ENCODE measurements around the gene RADX.
"Not testable (repeated sequence)": the region's sequence is repeated elsewhere in the genome, so short reads cannot be mapped to it uniquely, and the experiment has no call there.

RADX gene

GRCh38 chrX:106613277-106613676 lies 1.5 kb downstream of the RADX start:
- Histone ChIP-seq H3K36me3 (ENCODE audit: insufficient read depth, low read length) (no peaks in the 10 kb centered on the region), H3K4me1 (ENCODE audit: control insufficient read depth, insufficient read depth, low read length) (no peaks in the 10 kb centered on the region), H3K4me2 (ENCODE audit: low read length) (peak overlapping the region; percentile 85), H3K4me3 (ENCODE audit: low read length) (peak overlapping the region; percentile 73), H3K9me3 (replicated peaks; ENCODE audit: low read length) (no peaks in the 10 kb centered on the region), H3K27me3 (ENCODE audit: control insufficient read depth, insufficient read depth, low read length) (peaks cover 7% of the 10 kb centered on the region), H3K9ac (ENCODE audit: low read depth, low read length) (peak overlapping the region; percentile 70)

GRCh38 chrX:106615041-106615440 lies 3.3 kb downstream of the RADX start:
- no peaks in the 10 kb centered on the region for H3K36me3 ChIP-seq (ENCODE audit: insufficient read depth, low read length)
- H3K4me2 ChIP-seq (ENCODE audit: low read length), result no peak overlapping the region
- no peaks in the 10 kb centered on the region for H3K27me3 ChIP-seq (ENCODE audit: control insufficient read depth, insufficient read depth, low read length)
- no peak overlapping the region for H3K9ac ChIP-seq (ENCODE audit: low read depth, low read length)
- no peak overlapping the region for H3K4me3 ChIP-seq (ENCODE audit: low read length)
- H3K4me1 ChIP-seq (ENCODE audit: control insufficient read depth, insufficient read depth, low read length), result no peaks in the 10 kb centered on the region
- no peaks in the 10 kb centered on the region for H3K9me3 ChIP-seq (replicated peaks; ENCODE audit: low read length)

- Histone ChIP-seq H3K9ac (ENCODE audit: low read depth, low read length) (no peak overlapping the region), H3K27me3 (ENCODE audit: control insufficient read depth, insufficient read depth, low read length) (no peaks in the 10 kb centered on the region), H3K4me3 (ENCODE audit: low read length) (no peak overlapping the region), H3K36me3 (ENCODE audit: insufficient read depth, low read length) (no peaks in the 10 kb centered on the region), H3K9me3 (replicated peaks; ENCODE audit: low read length) (no peaks in the 10 kb centered on the region), H3K4me2 (ENCODE audit: low read length) (no peak overlapping the region), H3K4me1 (ENCODE audit: control insufficient read depth, insufficient read depth, low read length) (no peaks in the 10 kb centered on the region)
Measured at GRCh38 chrX:106619797-106620196, 8.0 kb downstream of the RADX start.

- no peaks in the 10 kb centered on the region for H3K36me3 ChIP-seq (ENCODE audit: insufficient read depth, low read length)
- H3K4me1 ChIP-seq (ENCODE audit: control insufficient read depth, insufficient read depth, low read length), result no peaks in the 10 kb centered on the region
- no peaks in the 10 kb centered on the region for H3K27me3 ChIP-seq (ENCODE audit: control insufficient read depth, insufficient read depth, low read length)
- H3K4me2 ChIP-seq (ENCODE audit: low read length), result no peak overlapping the region
- H3K4me3 ChIP-seq (ENCODE audit: low read length), result no peak overlapping the region
- no peaks in the 10 kb centered on the region for H3K9me3 ChIP-seq (replicated peaks; ENCODE audit: low read length)
- H3K9ac ChIP-seq (ENCODE audit: low read depth, low read length), result no peak overlapping the region
Measured at GRCh38 chrX:106621836-106622235, 10.1 kb downstream of the RADX start.

GRCh38 chrX:106626789-106627188 lies 15.0 kb downstream of the RADX start:
- Histone ChIP-seq H3K4me3 (ENCODE audit: low read length) (no peak overlapping the region), H3K27me3 (ENCODE audit: control insufficient read depth, insufficient read depth, low read length) (no peaks in the 10 kb centered on the region), H3K9me3 (replicated peaks; ENCODE audit: low read length) (no peaks in the 10 kb centered on the region), H3K9ac (ENCODE audit: low read depth, low read length) (no peak overlapping the region), H3K4me2 (ENCODE audit: low read length) (no peak overlapping the region), H3K4me1 (ENCODE audit: control insufficient read depth, insufficient read depth, low read length) (no peaks in the 10 kb centered on the region), H3K36me3 (ENCODE audit: insufficient read depth, low read length) (no peaks in the 10 kb centered on the region)

- no peak overlapping the region for H3K4me2 ChIP-seq (ENCODE audit: low read length)
- H3K4me1 ChIP-seq (ENCODE audit: control insufficient read depth, insufficient read depth, low read length), result no peaks in the 10 kb centered on the region
- no peak overlapping the region for H3K9ac ChIP-seq (ENCODE audit: low read depth, low read length)
- H3K9me3 ChIP-seq (replicated peaks; ENCODE audit: low read length), result no peaks in the 10 kb centered on the region
- H3K36me3 ChIP-seq (ENCODE audit: insufficient read depth, low read length), result no peaks in the 10 kb centered on the region
- no peak overlapping the region for H3K4me3 ChIP-seq (ENCODE audit: low read length)
- no peaks in the 10 kb centered on the region for H3K27me3 ChIP-seq (ENCODE audit: control insufficient read depth, insufficient read depth, low read length)
Measured at GRCh38 chrX:106631615-106632014, 19.8 kb downstream of the RADX start.

- peaks cover 3% of the 10 kb centered on the region for H3K27me3 ChIP-seq (ENCODE audit: control insufficient read depth, insufficient read depth, low read length)
- H3K36me3 ChIP-seq (ENCODE audit: insufficient read depth, low read length), result no peaks in the 10 kb centered on the region
- H3K4me1 ChIP-seq (ENCODE audit: control insufficient read depth, insufficient read depth, low read length), result no peaks in the 10 kb centered on the region
- H3K9ac ChIP-seq (ENCODE audit: low read depth, low read length), result no peak overlapping the region
- no peak overlapping the region for H3K4me2 ChIP-seq (ENCODE audit: low read length)
- no peaks in the 10 kb centered on the region for H3K9me3 ChIP-seq (replicated peaks; ENCODE audit: low read length)
- no peak overlapping the region for H3K4me3 ChIP-seq (ENCODE audit: low read length)
Measured at GRCh38 chrX:106649523-106650428, 38.0 kb downstream of the RADX start.

- H3K4me1 ChIP-seq (ENCODE audit: control insufficient read depth, insufficient read depth, low read length); H3K9ac ChIP-seq (ENCODE audit: low read depth, low read length); H3K4me3 ChIP-seq (ENCODE audit: low read length); H3K36me3 ChIP-seq (ENCODE audit: insufficient read depth, low read length); H3K4me2 ChIP-seq (ENCODE audit: low read length); H3K9me3 ChIP-seq (replicated peaks; ENCODE audit: low read length); H3K27me3 ChIP-seq (ENCODE audit: control insufficient read depth, insufficient read depth, low read length): not testable (repeated sequence)
Measured at GRCh38 chrX:106653625-106654024, 41.8 kb downstream of the RADX start.

- no peak overlapping the region for H3K4me3 ChIP-seq (ENCODE audit: low read length)
- H3K27me3 ChIP-seq (ENCODE audit: control insufficient read depth, insufficient read depth, low read length), result no peaks in the 10 kb centered on the region
- no peak overlapping the region for H3K4me2 ChIP-seq (ENCODE audit: low read length)
- H3K9ac ChIP-seq (ENCODE audit: low read depth, low read length), result no peak overlapping the region
- no peaks in the 10 kb centered on the region for H3K9me3 ChIP-seq (replicated peaks; ENCODE audit: low read length)
- no peaks in the 10 kb centered on the region for H3K36me3 ChIP-seq (ENCODE audit: insufficient read depth, low read length)
- H3K4me1 ChIP-seq (ENCODE audit: control insufficient read depth, insufficient read depth, low read length), result peaks cover 2% of the 10 kb centered on the region
Measured at GRCh38 chrX:106670631-106671030, 58.9 kb downstream of the RADX start.

- Histone ChIP-seq H3K4me1 (ENCODE audit: control insufficient read depth, insufficient read depth, low read length) (peaks cover 2% of the 10 kb centered on the region), H3K9ac (ENCODE audit: low read depth, low read length) (no peak overlapping the region), H3K4me2 (ENCODE audit: low read length) (no peak overlapping the region), H3K27me3 (ENCODE audit: control insufficient read depth, insufficient read depth, low read length) (no peaks in the 10 kb centered on the region), H3K4me3 (ENCODE audit: low read length) (no peak overlapping the region), H3K36me3 (ENCODE audit: insufficient read depth, low read length) (no peaks in the 10 kb centered on the region), H3K9me3 (replicated peaks; ENCODE audit: low read length) (no peaks in the 10 kb centered on the region)
Measured at GRCh38 chrX:106672527-106672926, 60.7 kb downstream of the RADX start.

- peaks cover 6% of the 10 kb centered on the region for H3K27me3 ChIP-seq (ENCODE audit: control insufficient read depth, insufficient read depth, low read length)
- H3K4me3 ChIP-seq (ENCODE audit: low read length), result no peak overlapping the region
- H3K9ac ChIP-seq (ENCODE audit: low read depth, low read length), result no peak overlapping the region
- no peaks in the 10 kb centered on the region for H3K9me3 ChIP-seq (replicated peaks; ENCODE audit: low read length)
- no peaks in the 10 kb centered on the region for H3K36me3 ChIP-seq (ENCODE audit: insufficient read depth, low read length)
- H3K4me1 ChIP-seq (ENCODE audit: control insufficient read depth, insufficient read depth, low read length), result no peaks in the 10 kb centered on the region
- no peak overlapping the region for H3K4me2 ChIP-seq (ENCODE audit: low read length)
Measured at GRCh38 chrX:106680716-106681115, 68.9 kb downstream of the RADX start.

- Histone ChIP-seq H3K9me3 (replicated peaks; ENCODE audit: low read length) (no peaks in the 10 kb centered on the region), H3K27me3 (ENCODE audit: control insufficient read depth, insufficient read depth, low read length) (peaks cover 6% of the 10 kb centered on the region), H3K36me3 (ENCODE audit: insufficient read depth, low read length) (no peaks in the 10 kb centered on the region), H3K4me3 (ENCODE audit: low read length) (no peak overlapping the region), H3K4me1 (ENCODE audit: control insufficient read depth, insufficient read depth, low read length) (no peaks in the 10 kb centered on the region), H3K9ac (ENCODE audit: low read depth, low read length) (no peak overlapping the region), H3K4me2 (ENCODE audit: low read length) (no peak overlapping the region)
Measured at GRCh38 chrX:106684207-106684606, 72.4 kb downstream of the RADX start.

Measured in skeletal muscle satellite cell (primary cell).